ENCODE results near the gene SMOC2. TPM values are rescaled to one million over a fixed set of nuclear protein-coding genes. Genes with fewer than 3 reads are reported as not detected.

The SMOC2 gene
- polyA plus RNA-seq, 3 donors: not detected

- Histone ChIP-seq H3K27me3 (ENCODE audit: control insufficient read depth in 2 of 2, insufficient read depth in 2 of 2, low read length in 2 of 2) (no peaks in the 10 kb centered on the region), H3K9me3 (replicated peaks in 1 of 2; ENCODE audit: control insufficient read depth in 1 of 2, insufficient read depth in 1 of 2, low read length in 2 of 2) (peaks cover 0 to 5% of the 10 kb centered on the region in 2 donors), H3K27ac (ENCODE audit: low read depth in 1 of 2, low read length in 2 of 2) (no peak overlapping the region), H3K4me1 (ENCODE audit: control insufficient read depth in 1 of 2, insufficient read depth in 2 of 2, low read length in 2 of 2) (no peaks in the 10 kb centered on the region), H2AFZ (ENCODE audit: insufficient read depth, low read depth, low read length, poor library complexity, severe bottlenecking) (no peak overlapping the region), H3K36me3 (replicated peaks in 1 of 2; ENCODE audit: control insufficient read depth in 1 of 2, insufficient read depth in 2 of 2, low read length in 2 of 2) (no peaks in the 10 kb centered on the region), H3K4me3 (replicated peaks in 1 of 3; ENCODE audit: low read depth in 2 of 3, low read length in 3 of 3) (no peak overlapping the region), H3K79me2 (ENCODE audit: insufficient read depth, low read length) (no peaks in the 10 kb centered on the region), H3K4me2 (replicated peaks; ENCODE audit: extremely low read depth, low read length, poor library complexity, severe bottlenecking) (no peak overlapping the region), H4K20me1 (ENCODE audit: insufficient read depth, low read length) (no peaks in the 10 kb centered on the region), H3K9ac (ENCODE audit: insufficient read depth, low read length, poor library complexity, severe bottlenecking) (no peak overlapping the region)
- no peak overlapping the region for H3K4me3 Mint-ChIP-seq
- DNase-seq: no peak
- intact Hi-C loops (cut with micrococcal nuclease): no loop called here
- TF ChIP-seq, protein P1, sequence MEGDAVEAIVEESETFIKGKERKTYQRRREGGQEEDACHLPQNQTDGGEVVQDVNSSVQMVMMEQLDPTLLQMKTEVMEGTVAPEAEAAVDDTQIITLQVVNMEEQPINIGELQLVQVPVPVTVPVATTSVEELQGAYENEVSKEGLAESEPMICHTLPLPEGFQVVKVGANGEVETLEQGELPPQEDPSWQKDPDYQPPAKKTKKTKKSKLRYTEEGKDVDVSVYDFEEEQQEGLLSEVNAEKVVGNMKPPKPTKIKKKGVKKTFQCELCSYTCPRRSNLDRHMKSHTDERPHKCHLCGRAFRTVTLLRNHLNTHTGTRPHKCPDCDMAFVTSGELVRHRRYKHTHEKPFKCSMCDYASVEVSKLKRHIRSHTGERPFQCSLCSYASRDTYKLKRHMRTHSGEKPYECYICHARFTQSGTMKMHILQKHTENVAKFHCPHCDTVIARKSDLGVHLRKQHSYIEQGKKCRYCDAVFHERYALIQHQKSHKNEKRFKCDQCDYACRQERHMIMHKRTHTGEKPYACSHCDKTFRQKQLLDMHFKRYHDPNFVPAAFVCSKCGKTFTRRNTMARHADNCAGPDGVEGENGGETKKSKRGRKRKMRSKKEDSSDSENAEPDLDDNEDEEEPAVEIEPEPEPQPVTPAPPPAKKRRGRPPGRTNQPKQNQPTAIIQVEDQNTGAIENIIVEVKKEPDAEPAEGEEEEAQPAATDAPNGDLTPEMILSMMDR (IDR thresholded peaks at IDR 0.05): no peak
- peaks cover 0 to 12% (median 4%) of the 10 kb centered on the region in 7 donors for H3K9me3 Mint-ChIP-seq
- H3K27ac Mint-ChIP-seq: no peak overlapping the region
- H3K4me1 Mint-ChIP-seq: no peaks in the 10 kb centered on the region
- no peaks in the 10 kb centered on the region for H3K36me3 Mint-ChIP-seq
- H3K27me3 Mint-ChIP-seq (ENCODE audit: low read depth in 3 of 3): peaks cover 2 to 3% (median 3%) of the 10 kb centered on the region in 3 donors
- 92% methylated on average over 6 of the region's 9 CpGs for WGBS (ENCODE audit: insufficient coverage)
Observed at GRCh38 chr6:168432196-168432595, 8.8 kb upstream of the SMOC2 start.

GRCh38 chr6:168433898-168434297, 7.1 kb upstream of the SMOC2 start:
- H3K4me2 ChIP-seq (replicated peaks; ENCODE audit: extremely low read depth, low read length, poor library complexity, severe bottlenecking): no peak overlapping the region
- H3K27me3 Mint-ChIP-seq (ENCODE audit: low read depth in 3 of 3): peaks cover 0 to 11% (median 5%) of the 10 kb centered on the region in 3 donors
- H3K27ac Mint-ChIP-seq: no peak overlapping the region
- intact Hi-C loops (cut with micrococcal nuclease): no loop called here
- DNase-seq: no peak
- no peaks in the 10 kb centered on the region for H3K4me1 ChIP-seq (ENCODE audit: control insufficient read depth in 1 of 2, insufficient read depth in 2 of 2, low read length in 2 of 2)
- peaks cover 0 to 1% of the 10 kb centered on the region in 2 donors for H3K27me3 ChIP-seq (ENCODE audit: control insufficient read depth in 2 of 2, insufficient read depth in 2 of 2, low read length in 2 of 2)
- H3K27ac ChIP-seq (ENCODE audit: low read depth in 1 of 2, low read length in 2 of 2): no peak overlapping the region
- H4K20me1 ChIP-seq (ENCODE audit: insufficient read depth, low read length): no peaks in the 10 kb centered on the region
- peaks cover 0 to 9% (median 4%) of the 10 kb centered on the region in 7 donors for H3K9me3 Mint-ChIP-seq
- TF ChIP-seq, protein P1 (IDR thresholded peaks at IDR 0.05): no peak
- H2AFZ ChIP-seq (ENCODE audit: insufficient read depth, low read depth, low read length, poor library complexity, severe bottlenecking): no peak overlapping the region
- H3K4me3 Mint-ChIP-seq: no peak overlapping the region
- H3K9me3 ChIP-seq (replicated peaks in 1 of 2; ENCODE audit: control insufficient read depth in 1 of 2, insufficient read depth in 1 of 2, low read length in 2 of 2): peaks cover 0 to 5% of the 10 kb centered on the region in 2 donors
- H3K9ac ChIP-seq (ENCODE audit: insufficient read depth, low read length, poor library complexity, severe bottlenecking): no peak overlapping the region
- no peaks in the 10 kb centered on the region for H3K36me3 ChIP-seq (replicated peaks in 1 of 2; ENCODE audit: control insufficient read depth in 1 of 2, insufficient read depth in 2 of 2, low read length in 2 of 2)
- H3K4me1 Mint-ChIP-seq: no peaks in the 10 kb centered on the region
- H3K4me3 ChIP-seq (replicated peaks in 1 of 3; ENCODE audit: low read depth in 2 of 3, low read length in 3 of 3): no peak overlapping the region
- no peaks in the 10 kb centered on the region for H3K79me2 ChIP-seq (ENCODE audit: insufficient read depth, low read length)
- WGBS (ENCODE audit: insufficient coverage): 93% methylated on average over 6 of the region's 8 CpGs
- no peaks in the 10 kb centered on the region for H3K36me3 Mint-ChIP-seq

Data from CD14-positive monocyte (primary cell).